ENCODE measurements around the gene CDCA7L.

GRCh38 chr7:21962677-21963076 lies 17.0 kb upstream of the CDCA7L start:
- TF ChIP-seq RCOR1 (IDR thresholded peaks at IDR 0.05; ENCODE audit: insufficient replicate concordance, low read length): no peak
- TF ChIP-seq CTCF (conservative IDR thresholded peaks at IDR 0.05; ENCODE audit: low read depth, low read length): no peak
- TF ChIP-seq RFX5 (IDR thresholded peaks at IDR 0.05; ENCODE audit: low read depth, low read length): no peak
- TF ChIP-seq RAD21 (IDR thresholded peaks at IDR 0.05; ENCODE audit: low read length): no peak
- no peak for TF ChIP-seq FOS (IDR thresholded peaks at IDR 0.05; ENCODE audit: low read depth, low read length)
